Measurements from ENCODE around the gene TSPAN14. TPM values are rescaled to one million over a fixed set of nuclear protein-coding genes. Genes with fewer than 3 reads are reported as not detected.
"Not testable (repeated sequence)": the region's sequence is repeated elsewhere in the genome, so short reads cannot be mapped to it uniquely, and the experiment has no call there.

TSPAN14 gene
- total RNA-seq, 1 experiment from 2014 or later = 116 TPM

DNA sequence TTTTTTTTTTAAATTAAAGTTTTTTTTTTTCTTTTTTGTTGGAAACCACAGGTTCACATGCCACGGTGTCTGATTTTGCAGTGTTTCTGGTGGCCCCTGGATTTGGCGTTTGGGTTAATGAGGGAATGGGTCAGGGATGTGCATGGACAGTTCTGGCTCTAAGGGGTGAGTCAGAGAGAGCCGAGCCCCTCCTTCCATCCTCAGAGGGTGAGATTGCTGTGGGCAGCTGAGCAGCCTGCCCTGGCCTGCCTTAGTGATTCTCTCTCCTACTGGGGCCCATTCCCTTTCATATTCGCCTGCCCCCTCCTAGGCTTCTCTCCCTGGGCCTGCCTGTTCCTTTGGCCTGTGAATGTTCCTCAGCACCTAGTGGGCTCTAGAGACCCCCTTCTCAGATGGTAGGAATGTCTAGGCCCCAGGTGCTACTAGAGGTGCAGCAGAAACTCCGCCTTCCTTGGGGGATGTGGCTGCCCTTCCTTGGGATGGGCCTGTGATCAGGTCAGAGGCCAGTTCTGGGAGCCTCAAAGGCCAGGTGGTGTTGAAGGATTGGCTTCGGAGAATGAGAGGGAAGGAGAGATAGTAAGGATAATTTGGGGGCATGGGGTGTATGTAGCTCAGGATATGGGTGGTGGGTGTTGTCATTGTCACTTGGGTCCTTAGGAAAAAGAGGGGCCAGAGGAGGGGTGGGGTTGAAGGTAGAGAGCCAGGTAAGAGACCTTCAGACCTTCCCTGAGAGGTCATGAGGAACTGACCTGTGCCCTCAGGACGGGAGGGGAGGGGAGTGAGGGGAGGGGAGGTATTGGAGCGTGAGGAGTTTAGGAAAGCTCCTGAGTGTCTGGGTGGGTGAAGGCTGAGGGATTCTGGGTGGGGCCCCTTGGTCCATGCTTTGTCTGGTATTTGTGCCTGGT, 19.8 kb downstream of the TSPAN14 start:
- no peak overlapping the region for H3K4me3 Mint-ChIP-seq (ENCODE audit: low read depth, unreplicated experiment)
- BruUV-seq (replicated peaks) = no TSS peak
- TF ChIP-seq, protein P1, sequence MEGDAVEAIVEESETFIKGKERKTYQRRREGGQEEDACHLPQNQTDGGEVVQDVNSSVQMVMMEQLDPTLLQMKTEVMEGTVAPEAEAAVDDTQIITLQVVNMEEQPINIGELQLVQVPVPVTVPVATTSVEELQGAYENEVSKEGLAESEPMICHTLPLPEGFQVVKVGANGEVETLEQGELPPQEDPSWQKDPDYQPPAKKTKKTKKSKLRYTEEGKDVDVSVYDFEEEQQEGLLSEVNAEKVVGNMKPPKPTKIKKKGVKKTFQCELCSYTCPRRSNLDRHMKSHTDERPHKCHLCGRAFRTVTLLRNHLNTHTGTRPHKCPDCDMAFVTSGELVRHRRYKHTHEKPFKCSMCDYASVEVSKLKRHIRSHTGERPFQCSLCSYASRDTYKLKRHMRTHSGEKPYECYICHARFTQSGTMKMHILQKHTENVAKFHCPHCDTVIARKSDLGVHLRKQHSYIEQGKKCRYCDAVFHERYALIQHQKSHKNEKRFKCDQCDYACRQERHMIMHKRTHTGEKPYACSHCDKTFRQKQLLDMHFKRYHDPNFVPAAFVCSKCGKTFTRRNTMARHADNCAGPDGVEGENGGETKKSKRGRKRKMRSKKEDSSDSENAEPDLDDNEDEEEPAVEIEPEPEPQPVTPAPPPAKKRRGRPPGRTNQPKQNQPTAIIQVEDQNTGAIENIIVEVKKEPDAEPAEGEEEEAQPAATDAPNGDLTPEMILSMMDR (IDR thresholded peaks at IDR 0.05; ENCODE audit: unreplicated experiment) = no peak
- no peak overlapping the region for H3K27ac Mint-ChIP-seq (ENCODE audit: unreplicated experiment)
- H3K9me3 Mint-ChIP-seq (ENCODE audit: low read depth, unreplicated experiment) = peaks cover 4% of the 10 kb centered on the region
- peaks cover 55% of the 10 kb centered on the region for H3K36me3 Mint-ChIP-seq (ENCODE audit: insufficient read depth, unreplicated experiment)
- no peaks in the 10 kb centered on the region for H3K27me3 Mint-ChIP-seq (ENCODE audit: unreplicated experiment)
- no peak for DNase-seq
- intact Hi-C loops (cut with micrococcal nuclease; ENCODE audit: unreplicated experiment) = no loop called here
- H3K4me1 Mint-ChIP-seq (ENCODE audit: low read depth, unreplicated experiment) = peaks cover 72% of the 10 kb centered on the region
- CTCF ChIA-PET = interaction anchor here (0.7 to 2.6 kb wide), 5 partner anchors 10 to 54 kb away, joined by 3 to 10 read pairs (median 3); no protein-coding TSS in a partner anchor

- peaks cover 66% of the 10 kb centered on the region for H3K4me1 Mint-ChIP-seq (ENCODE audit: low read depth, unreplicated experiment)
- BruUV-seq (replicated peaks) = no TSS peak
- intact Hi-C loops (cut with micrococcal nuclease; ENCODE audit: unreplicated experiment) = no loop called here
- H3K27me3 Mint-ChIP-seq (ENCODE audit: unreplicated experiment) = no peaks in the 10 kb centered on the region
- peaks cover 4% of the 10 kb centered on the region for H3K9me3 Mint-ChIP-seq (ENCODE audit: low read depth, unreplicated experiment)
- no peak for DNase-seq
- peaks cover 49% of the 10 kb centered on the region for H3K36me3 Mint-ChIP-seq (ENCODE audit: insufficient read depth, unreplicated experiment)
- TF ChIP-seq, protein P1 (IDR thresholded peaks at IDR 0.05; ENCODE audit: unreplicated experiment) = no peak
- CTCF ChIA-PET = interaction anchor here (0.8 to 1.2 kb wide), 3 partner anchors 10 to 43 kb away, joined by 3 to 4 read pairs (median 3); no protein-coding TSS in a partner anchor
- H3K4me3 Mint-ChIP-seq (ENCODE audit: low read depth, unreplicated experiment) = no peak overlapping the region
- no peak overlapping the region for H3K27ac Mint-ChIP-seq (ENCODE audit: unreplicated experiment)
These were observed 20.4 kb downstream of the TSPAN14 start for GRCh38 chr10:80474597-80474910.

- Mint-ChIP-seq H3K27me3 (ENCODE audit: unreplicated experiment) (no peaks in the 10 kb centered on the region), H3K4me1 (ENCODE audit: low read depth, unreplicated experiment) (peaks cover 62% of the 10 kb centered on the region), H3K9me3 (ENCODE audit: low read depth, unreplicated experiment) (peaks cover 4% of the 10 kb centered on the region), H3K4me3 (ENCODE audit: low read depth, unreplicated experiment) (no peak overlapping the region), H3K36me3 (ENCODE audit: insufficient read depth, unreplicated experiment) (peaks cover 46% of the 10 kb centered on the region), H3K27ac (ENCODE audit: unreplicated experiment) (no peak overlapping the region)
- no peak for DNase-seq
- intact Hi-C loops (cut with micrococcal nuclease; ENCODE audit: unreplicated experiment) = no loop called here
- CTCF ChIA-PET = interaction anchor here (0.8 to 1.2 kb wide), 2 partner anchors 11 to 43 kb away, joined by 3 read pairs; no protein-coding TSS in a partner anchor
- TF ChIP-seq, protein P1 (IDR thresholded peaks at IDR 0.05; ENCODE audit: unreplicated experiment) = no peak
- no TSS peak for BruUV-seq (replicated peaks)
These were observed 20.8 kb downstream of the TSPAN14 start for GRCh38 chr10:80474941-80475340.

GRCh38 chr10:80475641-80476040, 21.5 kb downstream of the TSPAN14 start:
- intact Hi-C loops (cut with micrococcal nuclease; ENCODE audit: unreplicated experiment); H3K9me3 Mint-ChIP-seq (ENCODE audit: low read depth, unreplicated experiment); DNase-seq; H3K27me3 Mint-ChIP-seq (ENCODE audit: unreplicated experiment); H3K4me3 Mint-ChIP-seq (ENCODE audit: low read depth, unreplicated experiment); H3K27ac Mint-ChIP-seq (ENCODE audit: unreplicated experiment); BruUV-seq (replicated peaks): not testable (repeated sequence)
- peaks cover 55% of the 10 kb centered on the region for H3K4me1 Mint-ChIP-seq (ENCODE audit: low read depth, unreplicated experiment)
- CTCF ChIA-PET = interaction anchor here (1.2 kb wide), 1 partner anchor 44 kb away, joined by 3 read pairs; no protein-coding TSS in a partner anchor
- H3K36me3 Mint-ChIP-seq (ENCODE audit: insufficient read depth, unreplicated experiment) = peaks cover 43% of the 10 kb centered on the region
